Heart right ventricle (tissue), 16 donors: ENCODE measurements around the gene MRPL51. TPM values are rescaled to one million over a fixed set of nuclear protein-coding genes. Genes with fewer than 3 reads are reported as not detected.

Experiments
- ATAC-seq, 8 donors: fragments of 200-7000 bp; cut with Tn5 transposase; one replicate each; pipeline ENCODE4 v1.9.1; 2020; ENCODE audit warnings: mild to moderate bottlenecking in 8 of 8, moderate library complexity in 8 of 8, moderate number of reproducible peaks in 1 of 8
- DNase-seq, 2 donors: peaks; one replicate each; pipeline ENCODE4 v3.0.0-alpha.2; 2020
- H3K27ac ChIP-seq, 10 donors: fragments of 200-600 bp; sonication (generic) in 2 of 10; one replicate each; pipeline versions ENCODE4 v1.5.0 to v1.8.0; 2020 to 2022; ENCODE audit warnings: mild to moderate bottlenecking in 3 of 10
- H3K27me3 ChIP-seq, 7 donors: fragments of 200-600 bp; one replicate each; pipeline ENCODE4 v1.8.0; 2021 to 2022; ENCODE audit warnings: mild to moderate bottlenecking in 2 of 7
- H3K36me3 ChIP-seq, 9 donors: fragments of 200-600 bp; sonication (generic) in 1 of 9; one replicate each; pipeline versions ENCODE4 v1.5.0 to v1.8.0; 2020 to 2022; ENCODE audit warnings: mild to moderate bottlenecking in 2 of 9
- H3K4me1 ChIP-seq, 9 donors: fragments of 200-600 bp; sonication (generic) in 1 of 9; one replicate each; pipeline versions ENCODE4 v1.5.0 to v1.8.0; 2020 to 2022; ENCODE audit warnings: mild to moderate bottlenecking in 4 of 9
- H3K4me3 ChIP-seq, 10 donors: fragments of 200-600 bp; sonication (generic) in 2 of 10; one replicate each; pipeline versions ENCODE4 v1.5.0 to v1.8.0; 2020 to 2022; ENCODE audit warnings: mild to moderate bottlenecking in 7 of 10, moderate library complexity in 2 of 10
- H3K9me3 ChIP-seq, 11 donors: fragments of 200-600 bp in 10 of 11; sonication (generic) in 2 of 11; one replicate each; pipeline versions ENCODE4 v1.5.0 to v1.8.0; 2013 to 2022; ENCODE audit warnings: mild to moderate bottlenecking in 2 of 11, control low read depth in 1 of 11, moderate library complexity in 1 of 11
- CTCF ChIP-seq, 9 donors: fragments of 200-600 bp; sonication (generic) in 2 of 9; IDR thresholded peaks; one replicate each; pipeline versions ENCODE4 v1.5.0 to v1.8.0; 2021 to 2022; ENCODE audit warnings: antibody characterized with exemption in 9 of 9, mild to moderate bottlenecking in 5 of 9, moderate library complexity in 1 of 9
- WGBS, 2 donors: extraction: QIAGEN DNeasy Blood & Tissue Kit; methylation state at CpG; one replicate each; pipeline ENCODE4 v1.1.7; 2013; ENCODE audit warnings: inconsistent platforms in 1 of 2; 5-methylcytosine and 5-hydroxymethylcytosine counted together
- intact Hi-C, 10 donors: fragments of 100-400 bp; cut with DNase I; formaldehyde crosslinking; loops; one replicate each; pipeline versions ENCODE4 v1.11.1 to v1.14.2; 2022
- polyA plus RNA-seq, 2 donors: library from polyadenylated mRNA; stranded (reverse); fragments of 200-250 nt; gene quantifications; one replicate each; pipeline ENCODE4 v1.2.3, GENCODE V29; 2013
- total RNA-seq, 10 donors: library from RNA; stranded (reverse); fragmentation: NEBNext Ultra II Directional in 3 of 10; extraction: Animal tissue kit (Norgen Biotek cat#: 25700) in 3 of 10; gene quantifications; one replicate each; pipeline versions ENCODE4 v1.2.1 to v1.2.4, GENCODE V29; 2021 to 2023
- donor health status: Arrhythmogenic right ventricular cardiomyopathy.
- donor health status: ischemic (EF 13 %, LVEDD 7.1; RV severe dilation, severe dysfunction).
- donor health status: healthy with polysubstance abuse.
- donor health status: DM: no; HTN: yes; CAD: no.
- donor health status: DM: no; HTN: no; CAD: no.
- donor health status: ischemic (EF 25% LVEDD 6.9; RV normal size, moderate dysfunction).
- donor health status: ischemic (EF 25% LVEDD 5.7; RV mildly dilated, moderate dysfunction).
- donor health status: healthy.
- donor health status: DM: yes; HTN: yes; CAD: no.
- donor health status: Ischemic cardiomyopathy.
- donor health status: ischemic (EF 35%, LVEDD 5.7; RV mildly dilated, moderate dysfunction).
- donor health status: nonischemic (EF 11% LVEDD 7.7; RV severe dilation, severe dysfunction).
- donor health status: DM: yes; HTN: yes; CAD: no.
- donor health status: PGD.
- donor health status: ischemic (EF 29% LVEDD 5.4; RV normal size, mild dysfunction).
- donor health status: nonischemic (EF 23%, LVEDD 6.1; RV moderate dilation, normal function).

Gene MRPL51
- total and polyA plus RNA-seq, 12 donors = 123 to 300 (median 250) TPM

- H3K36me3 ChIP-seq = peaks cover 0 to 100% (median 86%) of the 10 kb centered on the region in 9 donors
- no peaks in the 10 kb centered on the region for H3K4me1 ChIP-seq
- H3K4me3 ChIP-seq = no peak overlapping the region
- intact Hi-C loops = no loop called here
- DNase-seq (no peak), ATAC-seq (no peak)
- H3K27ac ChIP-seq = no peak overlapping the region
- no peaks in the 10 kb centered on the region for H3K9me3 ChIP-seq
- TF ChIP-seq CTCF (IDR thresholded peaks at IDR 0.05) = no peak
- no peaks in the 10 kb centered on the region for H3K27me3 ChIP-seq
- WGBS, 2 donors = 94 to 97% methylated on average over 5 of the region's 5 CpGs
These were observed 31.6 kb upstream of the MRPL51 start for GRCh38 chr12:6524648-6525047.

- no peak for ATAC-seq
- no peaks in the 10 kb centered on the region for H3K27me3 ChIP-seq
- no peak for DNase-seq
- intact Hi-C loops = no loop called here
- no peak for TF ChIP-seq CTCF (IDR thresholded peaks at IDR 0.05)
- no peak overlapping the region for H3K4me3 ChIP-seq
- H3K27ac ChIP-seq = no peak overlapping the region
- peaks cover 0 to 100% (median 84%) of the 10 kb centered on the region in 9 donors for H3K36me3 ChIP-seq
- H3K4me1 ChIP-seq = no peaks in the 10 kb centered on the region
- WGBS, 2 donors = 86 to 90% methylated on average over 3 of the region's 3 CpGs
- no peaks in the 10 kb centered on the region for H3K9me3 ChIP-seq
These were observed 30.6 kb upstream of the MRPL51 start for GRCh38 chr12:6523708-6524107.

- Histone ChIP-seq H3K36me3 (peaks cover 0 to 100% (median 81%) of the 10 kb centered on the region in 9 donors), H3K4me3 (no peak overlapping the region), H3K27me3 (no peaks in the 10 kb centered on the region), H3K27ac (no peak overlapping the region), H3K4me1 (no peaks in the 10 kb centered on the region), H3K9me3 (no peaks in the 10 kb centered on the region)
- intact Hi-C loops = no loop called here
- no peak for TF ChIP-seq CTCF (IDR thresholded peaks at IDR 0.05)
- ATAC-seq (no peak), DNase-seq (no peak)
- 90% methylated on average over 10 of the region's 10 CpGs for WGBS, 2 donors
These were observed 29.1 kb upstream of the MRPL51 start for GRCh38 chr12:6522193-6522592.

GRCh38 chr12:6520186-6520585 is 27.1 kb upstream of the MRPL51 start:
- Histone ChIP-seq H3K27ac (no peak overlapping the region), H3K9me3 (no peaks in the 10 kb centered on the region), H3K4me1 (no peaks in the 10 kb centered on the region), H3K27me3 (no peaks in the 10 kb centered on the region), H3K36me3 (peaks cover 0 to 100% (median 74%) of the 10 kb centered on the region in 9 donors), H3K4me3 (no peak overlapping the region)
- intact Hi-C loops = no loop called here
- no peak for TF ChIP-seq CTCF (IDR thresholded peaks at IDR 0.05)
- whole genome bisulfite sequencing, 2 donors = 85 to 87% methylated on average over 3 of the region's 3 CpGs
- no peak for DNase-seq
- no peak for ATAC-seq
